ENCODE measurements around the gene MBD3.

DNA sequence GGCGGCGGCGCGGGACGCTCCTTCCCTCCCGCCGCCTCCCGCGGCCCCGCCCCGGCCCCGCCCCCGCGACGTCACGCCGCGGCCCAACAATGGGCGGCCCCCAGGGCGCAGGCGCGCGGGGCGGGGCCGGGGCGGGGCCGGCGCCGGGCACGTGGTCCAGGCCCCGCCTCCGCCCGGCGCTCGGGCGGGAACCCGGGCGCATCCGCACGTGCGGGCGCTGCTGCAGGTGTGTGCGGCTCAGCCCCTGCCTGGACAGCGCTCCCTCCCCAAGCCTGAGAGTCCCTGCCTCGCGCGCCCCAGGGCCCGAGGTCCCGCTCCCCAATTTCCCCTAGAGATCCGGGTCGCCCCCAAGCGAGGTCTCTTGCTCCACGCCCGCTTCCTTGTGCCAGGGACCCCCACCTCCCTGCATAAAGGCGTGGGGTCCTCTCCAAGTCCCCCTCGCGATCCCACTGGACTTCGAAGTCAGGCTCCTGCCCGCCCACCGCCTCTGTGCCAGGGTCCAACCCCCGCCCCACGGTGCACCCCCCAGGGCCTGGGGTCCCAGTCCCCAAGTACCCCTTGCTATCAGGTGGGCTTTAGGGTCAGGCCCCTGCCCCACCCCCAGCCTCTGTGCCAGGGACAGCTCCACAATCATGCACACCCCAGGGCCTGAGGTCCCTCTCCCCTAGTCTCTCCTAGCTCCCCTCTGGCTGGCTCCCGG, 24.2 kb downstream of the MBD3 start, which contains the start of gene MEX3D:
- TF ChIP-seq SUZ12 (IDR thresholded peaks at IDR 0.05), result no peak
- TF ChIP-seq ZNF384 (IDR thresholded peaks at IDR 0.05), result no peak
- no peak for TF ChIP-seq FOXM1 (IDR thresholded peaks at IDR 0.05; ENCODE audit: borderline replicate concordance)
- peak; percentile 99 for TF ChIP-seq L3MBTL2 (conservative IDR thresholded peaks at IDR 0.05)
- TF ChIP-seq, protein P1, sequence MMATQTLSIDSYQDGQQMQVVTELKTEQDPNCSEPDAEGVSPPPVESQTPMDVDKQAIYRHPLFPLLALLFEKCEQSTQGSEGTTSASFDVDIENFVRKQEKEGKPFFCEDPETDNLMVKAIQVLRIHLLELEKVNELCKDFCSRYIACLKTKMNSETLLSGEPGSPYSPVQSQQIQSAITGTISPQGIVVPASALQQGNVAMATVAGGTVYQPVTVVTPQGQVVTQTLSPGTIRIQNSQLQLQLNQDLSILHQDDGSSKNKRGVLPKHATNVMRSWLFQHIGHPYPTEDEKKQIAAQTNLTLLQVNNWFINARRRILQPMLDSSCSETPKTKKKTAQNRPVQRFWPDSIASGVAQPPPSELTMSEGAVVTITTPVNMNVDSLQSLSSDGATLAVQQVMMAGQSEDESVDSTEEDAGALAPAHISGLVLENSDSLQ (IDR thresholded peaks at IDR 0.05), result no peak
- no peak; the same call in 1 of the 2 replicates for TF ChIP-seq ARNT (IDR thresholded peaks at IDR 0.05)
- no peak for TF ChIP-seq FOXA1 (IDR thresholded peaks at IDR 0.05)
